DND-41 (cell line): ENCODE data around the gene SLC12A7.

ENCODE experiments used
- EZH2 ChIP-seq: IDR thresholded peaks from 3 replicates; pipeline ENCODE4 v1.6.1; 2012; ENCODE audit warnings: borderline replicate concordance, low read depth, mild to moderate bottlenecking, moderate library complexity, low read length, inconsistent platforms; ENCODE audit not compliant: severe bottlenecking
- TF ChIP-seq, protein P1 (sequence below): IDR thresholded peaks from 2 replicates; pipeline ENCODE4 v1.5.1; 2012; ENCODE audit warnings: borderline replicate concordance, low read length, moderate library complexity, mild to moderate bottlenecking; ENCODE audit not compliant: poor library complexity, severe bottlenecking; ENCODE audit errors: extremely low read depth

DNA sequence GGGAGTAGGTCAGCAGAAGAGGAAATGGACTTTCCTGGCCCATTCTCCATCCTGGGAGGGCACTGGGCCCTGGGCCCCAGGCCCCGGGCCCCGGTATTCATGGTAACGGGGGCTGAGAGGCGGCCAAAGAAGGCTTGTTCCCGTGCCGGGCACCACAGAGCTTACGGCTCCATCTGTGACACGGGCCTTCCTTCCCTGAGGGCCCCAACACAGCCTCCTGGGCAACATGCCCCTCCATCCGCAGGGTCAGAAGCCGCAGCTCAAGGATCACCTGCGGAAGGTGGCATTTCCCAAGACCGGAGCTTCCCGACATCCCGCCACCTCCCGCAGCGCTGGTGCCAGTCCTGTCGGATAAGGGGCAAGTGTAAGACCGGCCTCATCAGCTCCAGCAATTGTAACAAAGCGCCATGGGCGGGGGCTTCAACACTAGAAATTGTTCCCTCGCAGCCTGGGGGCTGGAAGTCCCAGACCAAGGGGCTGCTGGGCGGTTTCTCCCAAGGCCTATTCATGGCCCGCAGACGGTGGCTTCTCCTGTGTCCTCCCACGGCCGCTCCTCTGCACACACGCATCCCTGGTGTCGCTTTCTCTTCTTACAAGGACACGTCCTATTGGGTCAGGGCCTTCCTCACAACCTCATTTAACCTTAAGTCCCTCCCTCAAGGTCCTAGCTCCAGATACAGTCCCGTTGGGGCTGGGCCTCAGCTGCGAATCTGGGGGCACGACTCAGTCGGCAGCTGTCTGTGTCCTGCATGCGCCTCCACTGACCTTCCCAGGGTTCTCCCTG, 31.2 kb upstream of the SLC12A7 start:
- TF ChIP-seq, protein P1, sequence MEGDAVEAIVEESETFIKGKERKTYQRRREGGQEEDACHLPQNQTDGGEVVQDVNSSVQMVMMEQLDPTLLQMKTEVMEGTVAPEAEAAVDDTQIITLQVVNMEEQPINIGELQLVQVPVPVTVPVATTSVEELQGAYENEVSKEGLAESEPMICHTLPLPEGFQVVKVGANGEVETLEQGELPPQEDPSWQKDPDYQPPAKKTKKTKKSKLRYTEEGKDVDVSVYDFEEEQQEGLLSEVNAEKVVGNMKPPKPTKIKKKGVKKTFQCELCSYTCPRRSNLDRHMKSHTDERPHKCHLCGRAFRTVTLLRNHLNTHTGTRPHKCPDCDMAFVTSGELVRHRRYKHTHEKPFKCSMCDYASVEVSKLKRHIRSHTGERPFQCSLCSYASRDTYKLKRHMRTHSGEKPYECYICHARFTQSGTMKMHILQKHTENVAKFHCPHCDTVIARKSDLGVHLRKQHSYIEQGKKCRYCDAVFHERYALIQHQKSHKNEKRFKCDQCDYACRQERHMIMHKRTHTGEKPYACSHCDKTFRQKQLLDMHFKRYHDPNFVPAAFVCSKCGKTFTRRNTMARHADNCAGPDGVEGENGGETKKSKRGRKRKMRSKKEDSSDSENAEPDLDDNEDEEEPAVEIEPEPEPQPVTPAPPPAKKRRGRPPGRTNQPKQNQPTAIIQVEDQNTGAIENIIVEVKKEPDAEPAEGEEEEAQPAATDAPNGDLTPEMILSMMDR: no peak
- TF ChIP-seq EZH2: no peak
